Medulla oblongata (tissue), 1 donor: ENCODE measurements around the gene MSL1.

ENCODE experiments used
- DNase-seq: peaks from one replicate; pipeline ENCODE4 v3.0.0-alpha.2; 2015; ENCODE audit errors: extremely low spot score

Gene MSL1

GRCh38 chr17:40091691-40092397 is 29.9 kb upstream of the MSL1 start:
- DNase-seq, result no peak

GRCh38 chr17:40092581-40092980 is 29.2 kb upstream of the MSL1 start:
- DNase-seq, result peak; percentile 71

GRCh38 chr17:40093005-40093579 is 28.7 kb upstream of the MSL1 start:
- no peak for DNase-seq

GRCh38 chr17:40093580-40094201 is 28.1 kb upstream of the MSL1 start:
- no peak for DNase-seq

DNA sequence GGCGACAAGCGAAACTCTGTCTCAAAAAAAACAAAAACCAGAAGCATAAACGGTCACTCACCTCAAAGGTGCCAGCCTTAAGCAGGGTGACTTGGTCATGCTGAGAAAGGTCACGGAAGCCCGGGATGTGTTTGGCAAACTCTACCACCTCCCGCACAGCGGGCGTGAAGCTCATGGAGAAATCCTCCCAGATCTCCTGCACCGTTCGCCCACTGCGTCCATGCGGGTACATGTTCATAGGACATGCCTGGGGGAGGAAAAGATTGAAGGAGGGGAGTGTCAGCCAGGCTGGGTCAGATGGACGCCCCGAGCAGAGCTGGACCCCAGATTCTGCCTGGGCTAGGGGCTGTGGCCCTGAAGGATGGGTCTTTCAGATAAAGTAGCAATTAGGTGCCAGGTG is 26.9 kb upstream of the MSL1 start:
- no peak for DNase-seq

DNA sequence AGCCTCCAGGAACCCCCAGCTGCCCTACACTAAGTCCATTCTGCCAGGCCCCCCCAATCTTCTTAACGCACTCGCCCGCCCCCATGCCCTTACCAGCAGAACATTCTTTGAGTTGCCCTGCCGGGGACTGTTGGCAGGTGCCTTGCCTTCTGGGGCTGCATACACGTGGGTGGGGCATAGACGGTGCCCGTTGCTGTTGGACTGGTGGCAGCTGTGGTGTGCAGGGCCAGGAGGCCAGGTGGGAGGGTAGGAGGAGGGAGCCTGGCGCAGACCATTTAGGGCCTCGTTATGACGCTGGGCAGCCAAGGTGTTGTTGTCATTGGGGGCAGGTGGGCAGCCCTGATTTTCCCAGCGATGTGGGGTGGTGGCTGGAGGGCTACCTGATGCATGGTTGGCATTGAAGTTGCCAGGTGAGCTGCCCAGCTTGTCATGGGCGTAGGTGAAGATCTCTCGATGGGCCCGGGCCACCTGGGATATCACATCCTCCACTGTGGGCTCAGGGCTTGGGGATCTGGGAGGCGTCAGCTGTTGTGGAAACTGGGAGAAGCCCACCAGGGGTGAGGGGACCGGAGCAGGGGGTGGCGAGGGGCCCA is 26.3 kb upstream of the MSL1 start:
- DNase-seq, result no peak

DNA sequence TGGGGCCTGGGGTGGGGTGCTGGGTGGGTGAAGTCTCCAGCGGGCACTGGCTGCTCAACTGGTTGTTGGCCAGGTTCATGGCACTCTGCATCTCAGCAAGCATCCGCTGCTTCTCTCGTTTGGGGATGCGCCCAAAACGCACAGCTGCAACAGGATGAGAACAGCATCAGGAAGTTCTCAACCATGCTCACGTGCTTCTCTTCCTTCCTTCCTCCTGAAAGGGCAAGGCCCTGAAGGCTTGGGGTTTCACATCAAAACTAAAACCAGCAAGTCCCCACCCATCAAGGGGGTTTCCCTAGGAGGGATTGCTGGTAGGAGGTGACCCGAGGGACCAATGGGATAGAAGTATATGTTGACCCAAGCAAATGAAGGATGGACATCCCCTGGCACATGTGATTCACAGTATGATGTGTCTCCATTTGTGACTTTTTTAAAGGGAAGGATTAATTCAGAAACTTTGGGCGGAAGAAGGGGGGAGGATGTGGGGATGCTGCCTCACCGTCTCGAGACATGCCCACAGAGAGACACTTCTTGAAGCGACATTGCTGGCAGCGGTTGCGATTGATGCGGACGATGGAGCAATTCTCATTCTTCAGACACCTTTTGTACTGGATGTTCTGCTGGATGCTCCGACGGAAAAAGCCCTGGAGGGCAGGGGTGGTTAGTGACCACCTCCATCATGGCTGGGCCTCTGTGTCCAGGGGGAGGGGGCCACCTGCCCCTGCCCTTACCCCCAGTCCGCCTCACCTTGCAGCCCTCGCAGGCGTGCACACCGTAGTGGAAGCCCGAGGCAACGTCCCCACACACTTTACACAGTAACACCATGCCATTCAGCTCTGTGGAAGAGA is 25.6 kb upstream of the MSL1 start:
- DNase-seq, result no peak

- no peak for DNase-seq
Measured at GRCh38 chr17:40097087-40097486, 24.7 kb upstream of the MSL1 start.

- DNase-seq, result no peak
Measured at GRCh38 chr17:40097931-40098845, 23.6 kb upstream of the MSL1 start.

- DNase-seq, result peak; percentile 96
Measured at GRCh38 chr17:40098846-40099618, 22.7 kb upstream of the MSL1 start.

- DNase-seq, result no peak
Measured at GRCh38 chr17:40099619-40100418, 22.0 kb upstream of the MSL1 start.

DNA sequence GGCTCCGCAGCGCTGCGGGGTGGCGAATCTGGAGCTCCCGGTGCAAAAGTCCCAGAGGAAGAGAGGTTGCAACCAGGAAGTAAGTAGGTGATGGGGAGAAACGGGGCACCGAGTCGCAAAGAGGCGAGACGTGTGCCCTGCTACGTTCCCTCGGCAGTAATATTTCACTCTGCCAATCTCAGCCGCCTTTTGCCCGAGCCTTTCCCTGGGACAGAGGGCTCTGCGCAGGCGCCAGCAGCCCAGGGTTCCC is 21.4 kb upstream of the MSL1 start, which contains the start of gene NR1D1:
Gene NR1D1 (minus strand): TSS at position 171 of the 250 bp plus-strand sequence. CDS start 495 bp downstream, outside the sequence.
- DNase-seq, result no peak

- DNase-seq, result peak; percentile 98
Measured at GRCh38 chr17:40100669-40101366, 21.0 kb upstream of the MSL1 start.

DNA sequence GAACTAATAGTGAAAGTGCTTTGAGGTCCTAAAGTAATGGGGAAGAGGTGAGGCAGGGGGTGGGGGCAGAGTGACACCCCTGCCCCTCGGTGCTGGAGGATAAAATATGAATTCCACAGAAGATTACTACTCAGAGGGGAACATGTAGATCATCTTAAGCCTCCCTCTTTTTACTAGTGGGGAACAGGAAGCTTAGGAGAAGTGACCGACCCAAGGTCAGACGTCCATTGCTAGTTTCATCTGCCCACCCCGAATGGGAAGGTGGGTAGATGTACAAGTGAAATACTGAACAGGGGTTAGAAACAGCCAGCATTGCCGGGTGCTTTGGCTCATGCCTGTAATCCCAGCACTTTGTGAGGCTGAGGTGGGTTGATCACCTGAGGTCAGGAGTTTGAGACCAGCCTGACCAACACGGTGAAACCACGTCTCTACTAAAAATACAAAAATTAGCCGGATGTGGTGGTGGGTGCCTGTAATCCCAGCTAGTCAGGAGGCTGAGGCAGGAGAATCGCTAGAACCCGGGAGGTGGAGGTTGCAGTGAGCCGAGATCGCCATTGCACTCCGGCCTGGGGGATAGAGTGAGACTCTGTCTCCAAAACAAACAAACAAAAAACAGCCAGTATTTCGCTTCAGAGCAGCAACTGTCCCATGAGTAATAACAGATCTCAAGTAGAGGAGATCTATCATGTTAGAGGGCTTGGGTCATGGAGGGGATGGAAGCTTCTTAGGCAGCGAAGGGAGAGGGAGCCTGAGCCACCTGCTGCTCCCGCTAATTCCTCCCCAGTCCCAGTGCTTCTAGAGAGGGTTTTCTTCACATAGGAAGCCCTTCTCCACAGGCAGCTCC is 20.2 kb upstream of the MSL1 start:
- DNase-seq, result no peak

DNA sequence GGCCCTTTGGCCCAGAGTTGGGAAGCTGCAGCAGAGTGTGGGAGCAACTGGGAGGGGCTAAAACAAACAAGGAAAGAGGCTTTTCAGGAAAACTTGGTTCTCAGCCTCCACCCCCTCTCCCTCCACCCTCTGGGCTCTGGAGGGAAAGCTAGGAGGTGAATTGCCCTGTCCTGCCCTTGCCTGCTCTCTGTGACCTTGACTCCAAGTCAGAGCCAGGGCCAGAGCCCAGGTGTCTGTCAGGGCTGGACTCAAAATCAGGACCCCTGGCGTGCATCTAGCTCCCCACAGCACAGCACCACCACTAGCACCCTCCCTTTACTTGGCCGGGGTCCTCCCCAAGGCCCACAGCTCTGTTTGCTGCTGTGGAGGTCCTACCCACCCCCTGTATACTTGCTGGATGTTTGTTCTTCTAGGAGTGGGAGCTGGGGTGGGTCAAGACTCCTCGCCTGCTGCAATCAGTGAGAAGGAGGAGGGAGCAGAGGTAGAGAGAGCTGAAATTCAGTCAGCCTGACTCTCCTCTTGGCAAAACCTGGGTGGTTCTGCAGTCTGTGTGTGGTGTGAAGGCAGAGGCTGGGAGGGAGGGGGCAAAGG is 18.6 kb upstream of the MSL1 start:
- no peak for DNase-seq

DNA sequence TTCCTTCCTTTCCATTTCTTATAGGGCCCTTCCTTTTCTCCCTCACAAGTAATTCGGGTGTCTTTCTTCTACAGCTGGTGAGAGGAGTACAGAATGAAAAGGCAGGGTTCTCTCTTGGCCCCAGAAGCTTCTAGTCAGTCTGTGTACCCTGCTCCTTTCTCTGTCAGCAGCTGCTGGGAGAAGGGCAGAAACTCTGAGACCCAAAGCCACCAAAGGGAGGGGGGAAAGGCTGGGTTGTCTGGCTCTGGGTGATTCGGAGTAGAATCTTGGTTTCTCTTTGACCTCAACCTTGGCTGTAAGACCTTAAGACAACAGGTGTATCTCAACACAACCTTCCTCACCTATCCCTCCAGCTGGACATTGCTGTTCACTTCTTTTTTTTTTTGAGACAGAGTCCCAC is 18.1 kb upstream of the MSL1 start:
- no peak for DNase-seq
